Hematopoietic multipotent progenitor cell treated with erythropoietin and hydrocortisone succinate and interleukin-3 and kit ligand, for 4 days (in vitro differentiated cells): ENCODE measurements around the gene TSPAN5.

ENCODE experiments used
- DNase-seq: peaks from one replicate; pipeline ENCODE4 v3.0.0-alpha.2; 2015

TSPAN5 gene

DNA sequence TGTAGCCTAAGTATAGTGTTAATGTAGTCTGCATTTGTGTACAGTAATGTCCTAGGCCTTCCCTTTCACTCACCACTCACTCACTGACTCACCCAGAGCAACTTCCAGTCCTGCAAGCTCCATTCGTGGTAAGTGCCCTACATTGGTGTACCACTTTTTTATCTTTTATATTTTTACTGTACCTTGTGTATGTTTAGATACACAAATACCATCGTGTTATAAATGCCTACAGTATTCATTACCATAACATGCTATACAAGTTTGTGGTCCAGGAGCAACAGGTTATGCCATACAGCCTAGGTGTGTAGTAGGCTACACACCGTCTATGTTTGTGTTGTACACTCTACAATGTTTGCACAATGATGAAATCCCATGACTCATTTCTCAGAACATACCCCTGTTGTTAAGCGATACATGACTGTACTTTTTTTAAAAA is 15.4 kb downstream of the TSPAN5 start:
- DNase-seq = no peak

DNA sequence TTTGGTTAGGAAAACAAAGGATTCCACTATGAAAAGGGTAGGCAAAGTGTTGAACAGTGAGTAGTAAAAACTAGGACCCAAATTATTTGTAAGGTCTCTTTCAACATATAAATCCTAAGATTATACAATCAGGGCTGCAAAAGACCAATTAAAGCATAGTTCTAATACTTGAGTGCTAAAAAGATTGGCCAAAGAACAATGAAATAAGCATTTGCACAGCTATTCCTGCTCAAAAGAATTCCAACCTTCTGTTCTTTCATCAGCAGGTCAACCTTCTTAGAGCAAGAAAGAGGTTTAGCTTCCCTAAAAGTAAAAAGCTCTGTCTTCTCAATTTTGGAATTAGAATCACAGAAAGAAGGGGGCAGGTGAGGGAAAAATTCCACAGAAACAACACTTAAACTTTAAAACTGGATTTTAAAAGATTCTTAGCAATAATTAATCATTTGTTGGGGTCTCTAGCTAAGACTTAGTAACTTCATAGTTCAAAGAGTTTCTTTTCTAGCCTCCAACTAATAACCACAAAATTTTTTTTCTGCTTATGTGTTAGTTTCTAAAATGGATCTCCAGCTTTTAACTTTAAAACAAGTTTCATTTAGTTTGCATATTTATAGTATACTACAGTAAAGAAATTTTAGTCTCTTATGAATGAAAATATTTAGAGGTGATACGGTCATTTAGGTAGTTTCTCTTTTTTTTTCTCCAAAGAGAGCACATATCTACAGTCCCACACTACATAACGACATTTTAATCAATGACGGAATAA is 16.3 kb downstream of the TSPAN5 start:
- no peak for DNase-seq

DNA sequence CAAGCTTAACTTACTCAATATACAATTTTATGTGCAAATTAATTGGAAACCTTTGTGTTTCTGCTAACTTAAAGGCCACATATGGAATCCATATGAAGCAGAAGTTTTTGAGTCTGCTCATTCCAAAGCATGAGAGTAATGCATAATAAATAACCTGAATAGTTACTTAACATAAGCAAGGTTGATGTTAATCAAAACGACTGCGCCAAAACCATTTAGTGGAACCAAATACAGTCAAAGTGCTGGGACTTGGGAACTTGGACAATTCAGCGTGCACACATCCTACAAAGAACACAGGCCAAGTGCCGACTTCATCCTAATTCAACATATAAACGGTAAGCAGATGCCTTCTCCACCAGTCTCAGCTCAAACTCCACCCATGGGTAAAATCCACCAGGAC is 17.0 kb downstream of the TSPAN5 start:
- no peak for DNase-seq

DNA sequence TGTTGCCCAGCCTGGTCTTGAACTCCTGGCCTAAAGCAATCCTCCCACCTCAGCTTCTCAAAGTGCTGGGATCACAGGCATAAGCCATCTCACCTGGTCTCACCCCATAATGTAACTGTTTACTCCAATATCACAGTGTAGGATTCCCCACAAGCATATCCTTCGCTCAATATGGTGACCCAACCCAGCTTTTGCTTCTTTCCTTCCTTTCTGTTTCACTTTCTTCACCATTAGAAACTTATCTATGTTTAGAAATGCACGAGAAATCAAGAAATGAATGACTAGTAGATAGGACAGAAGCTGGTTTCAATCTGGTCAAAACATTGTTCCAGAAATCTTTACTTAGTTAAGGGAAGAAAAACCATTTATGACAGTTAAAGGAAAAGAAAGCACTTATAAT is 18.9 kb downstream of the TSPAN5 start:
- no peak for DNase-seq

DNA sequence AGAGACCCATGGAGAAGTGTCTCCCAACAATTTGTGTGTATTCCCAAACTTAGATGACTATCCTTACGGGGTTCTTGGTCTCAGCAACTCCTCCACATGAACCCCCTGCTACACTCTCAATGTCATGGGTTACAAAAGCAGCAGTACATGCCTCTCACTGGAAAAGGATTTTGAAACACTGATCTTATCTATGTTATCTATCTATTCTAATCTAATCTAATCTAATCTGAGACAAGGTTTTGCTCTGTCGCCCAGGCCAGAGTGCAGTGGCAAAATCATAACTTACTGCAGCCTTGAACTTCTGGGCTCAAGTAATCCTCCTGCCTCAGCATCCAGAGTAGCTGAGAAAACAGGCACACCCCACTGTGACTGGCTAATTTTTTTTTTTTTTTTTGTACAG is 19.3 kb downstream of the TSPAN5 start:
- DNase-seq = no peak

DNA sequence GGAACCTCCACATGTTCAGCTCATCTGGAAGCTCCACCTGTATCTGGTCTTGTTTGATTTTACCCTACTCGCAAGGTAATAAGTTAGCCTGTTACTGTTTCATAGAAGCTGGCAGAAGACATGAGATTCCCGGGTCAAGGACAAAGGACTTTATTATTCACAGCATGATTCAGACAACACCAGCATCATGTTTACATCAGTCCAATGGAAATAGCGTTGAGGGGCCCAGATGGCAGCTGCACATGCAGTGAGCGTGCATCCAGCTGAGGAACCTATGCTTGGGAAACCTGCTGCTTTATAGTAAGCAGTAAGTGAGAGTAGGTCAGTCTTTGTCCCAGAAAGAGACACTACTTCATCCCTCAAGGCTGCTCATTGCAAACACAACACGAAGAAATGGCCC is 19.8 kb downstream of the TSPAN5 start:
- DNase-seq = no peak

DNA sequence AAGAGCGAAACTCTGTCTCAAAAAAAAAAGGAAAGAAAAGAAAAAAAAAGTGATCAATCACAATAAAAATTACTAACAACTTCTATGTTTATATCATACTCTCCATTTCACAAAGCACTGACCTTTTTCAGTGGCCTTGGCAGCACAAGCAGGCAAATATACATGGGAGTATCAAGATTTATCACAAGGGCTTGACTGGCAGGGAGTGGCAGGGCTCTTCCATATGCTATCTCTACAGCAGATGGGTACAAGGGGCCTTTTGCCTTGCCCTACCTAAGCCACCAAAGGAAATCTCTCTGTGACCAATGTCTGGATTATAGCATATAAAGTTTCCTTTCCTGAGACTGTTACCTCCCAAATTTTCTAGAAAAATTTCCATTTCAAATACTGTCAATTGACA is 24.4 kb downstream of the TSPAN5 start:
- peak; percentile 24 for DNase-seq

DNA sequence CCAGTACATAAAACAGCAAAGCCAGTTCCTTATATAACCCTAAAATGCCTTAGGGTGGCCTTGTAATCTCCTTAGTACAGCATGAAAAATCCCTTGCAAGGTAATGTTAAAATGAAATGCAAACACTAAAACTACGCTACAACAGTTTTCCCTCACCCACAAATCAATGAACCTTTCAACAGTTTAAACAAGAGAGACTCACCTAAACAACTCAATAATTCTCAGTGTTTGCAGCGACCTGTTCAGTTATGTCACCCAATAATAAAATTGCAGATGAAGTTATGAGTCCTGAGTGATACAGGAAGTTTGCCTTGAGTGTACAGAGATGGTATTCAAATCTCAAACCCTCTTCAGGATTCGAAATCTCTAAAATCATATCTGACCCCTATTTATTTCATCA is 25.3 kb downstream of the TSPAN5 start:
- no peak for DNase-seq

DNA sequence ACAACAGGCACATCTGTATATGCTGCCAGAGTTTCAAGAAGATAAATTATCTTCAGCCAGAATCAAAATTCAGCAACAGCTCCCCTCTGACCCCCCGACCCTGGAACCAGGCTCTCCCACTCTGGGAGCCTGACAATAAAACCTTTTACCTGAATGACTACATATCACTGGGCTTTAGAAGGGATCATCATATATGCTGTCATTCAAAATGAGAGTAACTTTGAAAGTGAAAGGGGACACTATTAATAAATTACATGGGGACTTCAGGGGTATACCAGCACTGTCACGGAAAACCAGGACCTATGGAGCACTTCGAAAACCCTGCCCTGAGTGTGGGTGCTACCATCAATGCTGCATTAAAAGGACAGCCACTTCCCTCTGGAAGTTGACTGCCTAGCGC is 26.2 kb downstream of the TSPAN5 start:
- no peak for DNase-seq

DNA sequence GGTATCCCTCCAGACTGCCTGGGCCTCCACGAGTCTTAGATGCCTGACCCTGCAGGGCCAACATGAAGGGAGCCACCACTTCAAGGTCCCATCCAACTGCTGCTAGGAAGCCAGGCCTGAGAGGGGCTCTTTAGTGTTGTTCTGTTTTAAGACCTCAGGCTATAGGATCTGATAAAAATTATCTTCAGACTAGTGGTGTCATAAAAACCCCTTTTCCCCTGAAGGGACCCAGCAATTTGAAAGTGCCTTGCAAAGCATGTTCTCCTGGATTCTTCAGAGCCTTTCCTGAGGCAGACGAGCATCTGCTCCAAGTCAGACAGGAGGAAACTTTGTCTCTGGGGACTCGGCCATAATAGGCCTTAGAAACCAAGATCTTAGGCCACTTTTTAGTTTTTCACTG is 26.9 kb downstream of the TSPAN5 start:
- DNase-seq = no peak

DNA sequence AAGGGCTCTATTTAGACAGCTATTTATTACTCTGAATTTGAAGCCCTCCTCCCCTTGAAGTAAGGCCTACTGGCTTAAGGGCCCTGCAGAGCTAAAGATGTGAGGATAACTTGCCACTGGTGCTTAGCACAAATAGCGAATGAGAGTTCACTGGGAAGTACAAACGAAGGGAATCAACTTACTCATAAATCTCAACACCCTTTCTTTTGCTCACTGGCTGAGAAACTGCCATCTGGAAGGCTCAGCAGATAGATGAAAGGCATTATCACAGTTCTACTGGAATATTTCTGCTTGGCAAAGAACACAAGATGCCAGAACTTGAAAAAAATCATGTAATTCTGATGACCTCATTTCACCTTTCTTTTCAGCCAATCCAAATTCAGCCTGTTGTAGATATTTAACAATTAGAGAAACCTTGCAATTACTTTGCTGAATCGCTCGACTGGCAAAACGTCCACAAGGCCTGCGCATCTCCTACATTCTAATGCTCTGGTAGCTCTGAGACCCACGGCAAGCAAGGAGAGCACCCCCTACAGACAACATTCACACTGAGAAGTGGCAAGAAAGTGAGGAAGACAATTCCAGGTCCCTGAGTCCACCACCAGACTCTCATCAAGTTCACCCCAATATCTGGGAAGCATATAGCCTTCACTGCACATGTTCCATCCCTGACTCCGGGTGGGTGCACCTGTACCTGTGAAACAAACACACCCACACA is 27.5 kb downstream of the TSPAN5 start:
- no peak for DNase-seq

DNA sequence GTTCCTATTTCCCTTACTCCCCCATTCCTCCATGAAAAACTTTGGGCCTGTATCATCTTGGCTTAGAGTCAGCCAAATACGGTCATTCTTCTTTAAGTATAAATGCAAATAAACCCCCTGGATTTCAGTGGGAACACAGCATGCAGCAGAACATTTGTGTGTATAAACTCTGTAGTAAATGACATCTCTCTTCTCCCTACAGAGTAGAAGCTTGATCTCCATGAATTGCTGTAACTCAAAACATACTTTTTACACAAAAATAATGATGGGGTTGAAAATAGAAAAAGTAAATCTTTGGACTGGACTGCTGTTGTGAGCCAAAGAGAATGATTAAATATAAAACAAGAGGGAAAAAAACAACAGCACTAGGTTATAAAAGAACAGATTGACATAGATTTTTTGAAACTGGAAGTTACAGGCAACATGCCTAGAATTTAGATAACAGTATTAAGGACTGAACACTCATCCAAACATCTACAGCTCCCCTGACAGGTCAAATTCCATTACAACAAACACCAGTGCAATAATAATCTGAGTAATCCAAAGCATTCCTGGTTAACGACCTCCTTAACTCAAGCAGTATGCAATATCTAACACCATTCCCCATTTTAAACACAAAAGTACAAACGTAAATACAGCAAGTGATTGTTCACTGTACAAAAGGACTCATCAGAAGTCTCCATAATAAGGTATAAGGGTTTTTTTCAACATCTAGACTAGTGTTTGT is 30.7 kb downstream of the TSPAN5 start:
- DNase-seq = no peak

DNA sequence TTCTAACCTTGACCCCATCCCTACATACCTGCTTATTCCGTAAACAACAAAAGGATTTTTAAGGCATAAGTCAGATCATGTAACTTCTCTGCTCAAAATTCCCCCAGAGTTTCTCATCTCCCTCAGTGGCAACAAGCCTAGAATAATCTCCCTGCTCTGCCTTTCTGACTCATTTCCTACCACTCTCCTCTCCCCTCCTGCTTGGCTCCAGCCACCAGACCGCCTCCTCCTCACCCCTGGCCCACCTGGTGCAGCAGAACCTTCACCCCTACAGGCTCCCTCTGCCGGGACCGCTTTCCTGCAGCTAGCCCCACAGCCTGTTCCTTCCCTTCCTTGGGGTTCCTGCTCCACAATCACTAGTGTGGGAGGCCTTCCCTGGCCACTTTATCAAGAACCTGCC is 32.1 kb downstream of the TSPAN5 start:
- no peak for DNase-seq

DNA sequence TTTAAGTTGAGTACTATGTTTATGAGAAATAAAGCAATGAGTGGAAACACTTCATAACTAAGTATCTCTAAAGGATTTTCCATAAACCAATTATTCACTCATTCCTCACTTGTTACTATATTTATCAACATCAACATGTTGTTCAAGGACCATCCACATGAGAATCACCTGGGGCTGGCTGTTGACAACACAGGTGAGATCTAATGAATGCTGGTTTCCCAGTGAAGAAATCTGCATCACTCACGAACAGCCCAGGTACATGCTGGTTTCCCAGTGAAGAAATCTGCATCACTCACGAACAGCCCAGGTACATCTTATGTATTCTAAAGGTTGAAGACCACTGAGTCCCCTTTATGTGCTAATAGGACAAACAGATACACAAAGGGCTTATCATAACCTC is 32.5 kb downstream of the TSPAN5 start:
- no peak for DNase-seq

DNA sequence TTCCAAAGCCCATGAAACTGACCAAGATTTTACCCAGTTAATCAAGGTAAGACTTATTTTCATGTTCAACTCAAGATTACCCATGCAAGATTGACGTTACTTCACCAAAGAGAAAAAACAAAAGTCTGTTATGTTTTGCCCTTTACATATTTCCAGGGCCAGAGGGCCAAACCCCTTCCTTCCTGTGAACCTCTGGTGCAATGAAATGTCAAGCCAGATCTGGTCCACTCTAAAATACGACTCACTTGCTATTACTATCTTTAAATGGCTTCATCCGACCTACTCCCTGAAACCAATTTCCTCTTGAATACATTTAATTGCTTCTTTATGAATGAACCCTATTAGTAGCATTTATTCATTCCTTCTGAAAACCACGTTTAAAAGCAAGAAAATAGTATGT is 33.0 kb downstream of the TSPAN5 start:
- DNase-seq = no peak

DNA sequence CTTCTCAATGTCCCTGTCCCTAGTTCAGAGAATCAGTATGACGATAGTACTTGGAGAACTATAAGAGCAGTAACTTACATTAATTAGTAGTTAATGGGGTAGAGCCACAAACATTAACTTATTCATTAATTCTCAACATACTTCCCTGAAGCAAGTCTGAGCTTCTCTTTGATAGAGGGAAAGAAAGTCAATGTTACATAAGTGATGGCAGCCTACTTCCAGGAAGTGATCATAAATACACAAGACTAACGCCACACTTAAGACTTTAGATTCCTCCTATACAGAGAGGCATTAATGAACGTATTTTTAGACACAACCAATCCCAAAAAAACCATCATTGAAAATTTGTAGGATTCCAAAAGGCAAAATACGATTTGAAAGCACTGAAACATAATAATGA is 33.8 kb downstream of the TSPAN5 start:
- DNase-seq = no peak

DNA sequence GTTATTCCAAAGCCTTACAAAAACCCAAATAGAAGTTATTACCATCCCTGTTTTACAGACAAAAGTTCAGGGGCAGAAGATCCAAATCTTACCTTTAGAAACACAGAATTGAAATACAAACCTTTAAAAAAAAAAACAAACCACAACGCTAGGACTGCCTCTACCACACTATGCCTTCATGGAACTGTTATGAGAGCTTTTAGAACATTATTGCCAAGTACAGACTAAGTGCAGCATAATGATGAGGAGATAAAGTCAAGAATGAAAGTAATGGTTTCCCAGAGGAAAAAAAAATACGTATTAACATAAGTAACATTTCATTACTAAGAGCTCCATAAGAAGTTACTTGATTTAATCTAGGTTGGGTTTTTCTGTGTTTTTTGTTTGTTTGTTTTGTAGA is 34.3 kb downstream of the TSPAN5 start:
- DNase-seq = no peak

DNA sequence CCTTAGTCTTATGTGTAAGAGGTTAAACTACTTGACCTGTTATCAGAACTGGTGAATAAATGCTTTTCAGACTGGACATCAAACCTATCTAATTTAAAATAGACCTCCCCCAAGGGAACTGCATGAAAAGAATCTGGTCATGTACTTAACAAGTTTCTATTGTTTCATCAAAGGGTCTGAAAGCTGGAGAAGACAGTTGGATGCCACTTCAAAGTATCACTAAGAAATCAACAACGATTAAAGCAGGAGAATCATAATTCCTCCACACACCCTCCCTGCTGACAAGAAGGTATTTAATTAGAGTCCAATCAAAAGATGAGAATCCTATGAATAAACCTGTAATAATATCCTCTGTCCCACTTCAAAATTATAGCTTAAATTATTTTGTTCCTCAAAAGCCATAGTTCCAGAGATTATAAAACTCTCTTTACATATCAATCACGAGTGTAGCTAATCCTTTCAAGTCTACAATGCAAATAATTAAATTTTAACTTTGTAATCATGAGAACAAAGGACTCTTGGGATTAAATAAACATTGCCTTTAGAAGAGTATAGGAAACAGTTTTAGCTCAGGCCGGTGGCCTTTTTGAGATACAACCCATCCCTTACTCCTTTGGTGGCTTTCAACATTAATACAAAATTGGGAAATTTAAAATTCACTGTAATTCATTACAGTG is 35.1 kb downstream of the TSPAN5 start:
- DNase-seq = no peak

DNA sequence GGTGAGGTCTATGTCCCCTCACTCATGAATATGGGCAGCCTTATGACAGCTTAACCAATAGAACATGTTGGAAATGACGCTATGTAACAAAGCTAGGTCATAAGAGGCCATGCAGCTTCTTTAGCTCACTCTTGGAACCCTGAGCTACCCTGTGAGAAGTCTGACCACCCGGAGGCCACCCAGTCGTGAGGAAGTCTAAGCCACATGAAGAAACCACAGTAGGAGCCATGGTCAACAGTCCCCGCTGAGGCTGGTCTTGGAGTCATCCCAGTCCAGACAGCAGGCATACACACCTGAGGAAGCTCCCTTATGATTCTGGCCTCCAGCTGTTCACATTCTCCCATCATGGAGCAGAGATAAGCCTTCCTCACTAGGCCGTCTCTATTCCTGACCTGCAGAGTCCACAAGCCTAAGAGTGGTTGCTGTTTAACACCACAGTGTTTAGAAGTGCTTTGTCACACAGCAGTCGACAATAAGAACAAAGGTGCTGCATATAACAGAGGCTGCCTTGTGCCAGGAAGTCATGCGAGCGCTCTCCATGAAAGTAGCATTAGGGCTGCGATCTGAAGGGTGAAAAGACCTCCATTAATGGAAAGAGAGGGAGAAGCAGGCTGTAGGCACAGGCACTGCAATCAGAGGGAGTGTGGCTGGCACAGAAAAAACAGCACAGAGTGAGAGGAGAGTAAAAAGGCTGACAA is 38.2 kb downstream of the TSPAN5 start:
- no peak for DNase-seq

DNA sequence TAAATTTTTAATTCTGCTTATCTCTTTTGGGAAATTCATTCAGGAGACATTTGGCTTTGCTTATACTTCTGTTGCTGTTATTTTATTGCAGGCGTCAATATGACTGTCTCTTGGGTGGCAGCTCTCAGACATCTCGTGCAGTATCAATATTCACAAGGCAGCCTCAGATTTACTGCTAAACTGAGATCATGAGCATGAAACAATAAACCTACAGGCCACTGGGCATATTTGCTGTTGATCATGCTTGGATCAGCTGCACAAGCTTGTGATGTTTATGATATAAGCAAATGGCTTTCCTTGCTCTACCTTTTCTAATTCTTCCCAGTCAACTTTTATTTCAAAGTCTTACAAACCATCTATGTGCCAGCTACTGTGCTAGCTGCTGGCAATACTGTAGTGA is 39.2 kb downstream of the TSPAN5 start:
- DNase-seq = no peak

DNA sequence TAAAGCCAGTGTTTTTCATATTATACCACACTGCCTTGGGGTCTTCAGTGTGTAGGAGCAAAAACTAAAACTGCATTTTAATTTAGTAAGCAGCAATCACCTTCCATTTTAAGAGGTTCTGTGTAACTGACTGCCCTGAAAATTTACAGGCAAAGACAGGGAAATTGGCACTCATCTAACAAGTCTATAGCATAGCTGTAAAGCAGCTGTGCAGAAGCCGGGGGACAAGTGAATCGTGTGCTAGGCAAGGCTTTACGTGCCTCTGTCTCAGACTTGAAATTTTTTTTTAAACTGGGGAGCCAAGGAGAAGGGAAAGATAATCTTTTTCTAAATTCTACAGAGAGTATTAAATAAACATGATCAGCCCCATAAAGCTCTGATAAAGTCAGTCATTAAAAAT is 39.7 kb downstream of the TSPAN5 start:
- no peak for DNase-seq

DNA sequence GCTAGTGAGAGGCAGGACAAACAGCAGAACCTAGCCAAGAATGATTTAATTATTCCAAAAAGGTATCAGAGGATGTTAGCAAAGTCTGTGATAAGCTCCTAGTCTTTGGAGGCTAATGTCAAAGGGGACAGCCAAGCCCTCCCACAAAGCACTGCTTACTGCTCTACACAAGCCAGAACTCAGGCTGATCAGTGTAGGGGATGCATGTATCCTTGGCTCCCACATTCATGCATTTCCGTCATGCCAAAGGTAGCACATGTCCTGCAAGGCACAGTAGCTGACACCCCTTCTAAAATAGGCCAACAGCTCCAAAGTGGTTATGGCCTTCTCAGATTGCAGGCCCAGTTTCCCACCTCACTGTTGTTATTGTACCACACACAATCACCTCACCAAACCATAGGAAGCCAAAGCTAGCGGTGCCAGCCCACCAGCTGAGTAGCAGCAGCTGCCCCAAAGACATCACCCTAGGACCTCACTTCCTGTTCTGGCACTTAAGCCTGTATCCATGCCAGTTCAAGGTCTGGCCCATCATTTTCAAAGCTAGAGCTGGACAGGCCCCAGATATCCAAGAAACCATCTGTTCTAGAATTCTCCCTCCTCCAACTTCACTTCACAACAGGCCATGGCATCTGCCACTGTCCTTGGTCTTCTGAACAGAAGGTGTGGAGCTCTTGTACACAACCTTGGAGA is 40.9 kb downstream of the TSPAN5 start:
- DNase-seq = no peak
